Common myeloid progenitor, CD34-positive (primary cell): ENCODE measurements around the gene RFPL3.

ENCODE experiments used
- CTCF ChIA-PET: fragments of 350-600 bp; sonication (Branson Sonifier 250); formaldehyde crosslinking; loops from one replicate; lab custom pipeline; 2021; ENCODE audit warnings: antibody characterized with exemption; lab: Charles Lee
- POLR2A ChIA-PET: fragments of 350-600 bp; sonication (Branson Sonifier 250); formaldehyde crosslinking; loops from one replicate; lab custom pipeline; 2021; ENCODE audit warnings: antibody characterized with exemption; lab: Charles Lee
- DNase-seq, 3 donors: peaks; one replicate each; pipeline versions ENCODE4 v3.0.0 to v3.0.0-alpha.2; 2013
- H3K27ac ChIP-seq, 2 experiments: 1 replicate in 1 of 2; 2 replicates in 1 of 2; pipeline ENCODE4 v1.7.0; 2013; ENCODE audit warnings: inconsistent platforms in 2 of 2, low read length in 2 of 2, mild to moderate bottlenecking in 2 of 2, low read depth in 1 of 2, moderate library complexity in 1 of 2; ENCODE audit not compliant: severe bottlenecking in 2 of 2, insufficient read depth in 1 of 2, poor library complexity in 1 of 2
- H3K27me3 ChIP-seq, 5 experiments: replicated peaks in 2 of 5; 1 replicate in 3 of 5; 2 replicates in 2 of 5; pipeline versions ENCODE4 v1.6.1 to v1.7.0; 2013; ENCODE audit warnings: low read length in 4 of 5, mild to moderate bottlenecking in 2 of 5, moderate library complexity in 2 of 5, inconsistent platforms in 1 of 5; ENCODE audit not compliant: insufficient read depth in 5 of 5, control insufficient read depth in 4 of 5
- H3K36me3 ChIP-seq, 4 experiments: 1 replicate in 2 of 4; 2 replicates in 2 of 4; pipeline versions ENCODE4 v1.6.1 to v1.7.0; 2013; ENCODE audit warnings: low read length in 3 of 4, control low read depth in 1 of 4, mild to moderate bottlenecking in 1 of 4; ENCODE audit not compliant: control insufficient read depth in 4 of 4, insufficient read depth in 4 of 4
- H3K4me1 ChIP-seq, 4 experiments: 1 replicate in 3 of 4; 2 replicates in 1 of 4; pipeline versions ENCODE4 v1.6.1 to v1.7.1; 2013; ENCODE audit warnings: low read length in 3 of 4, mild to moderate bottlenecking in 3 of 4, control low read depth in 1 of 4, inconsistent platforms in 1 of 4, moderate library complexity in 1 of 4; ENCODE audit not compliant: control insufficient read depth in 4 of 4, insufficient read depth in 4 of 4; ENCODE audit errors: control extremely low read depth in 1 of 4
- H3K4me3 ChIP-seq, 7 experiments: 1 replicate in 4 of 7; 2 replicates in 3 of 7; pipeline versions ENCODE4 v1.5.1 to v1.7.0; 2013; ENCODE audit warnings: mild to moderate bottlenecking in 7 of 7, low read length in 6 of 7, moderate library complexity in 6 of 7, inconsistent platforms in 2 of 7, low read depth in 2 of 7, control low read depth in 1 of 7; ENCODE audit not compliant: insufficient read depth in 4 of 7, control insufficient read depth in 1 of 7; ENCODE audit errors: extremely low read depth in 1 of 7
- H3K9me3 ChIP-seq, 5 experiments: 1 replicate in 4 of 5; 2 replicates in 1 of 5; pipeline versions ENCODE4 v1.6.1 to v1.7.1; 2013; ENCODE audit warnings: low read length in 4 of 5, mild to moderate bottlenecking in 2 of 5, inconsistent platforms in 1 of 5, low read depth in 1 of 5, moderate library complexity in 1 of 5; ENCODE audit not compliant: control insufficient read depth in 4 of 5, insufficient read depth in 2 of 5; ENCODE audit errors: control extremely low read depth in 1 of 5
- WGBS: methylation state at CpG from one replicate; pipeline ENCODE4 v1.1.5; 2013; ENCODE audit not compliant: insufficient coverage; 5-methylcytosine and 5-hydroxymethylcytosine counted together

Gene RFPL3

GRCh38 chr22:32395107-32395506 is 37.4 kb downstream of the RFPL3 start:
- no peak for DNase-seq
- Histone ChIP-seq H3K4me3 (no peak overlapping the region), H3K9me3 (no peaks in the 10 kb centered on the region), H3K27me3 (no peaks in the 10 kb centered on the region), H3K36me3 (peaks cover 35 to 88% (median 59%) of the 10 kb centered on the region in 4 experiments), H3K4me1 (no peaks in the 10 kb centered on the region), H3K27ac (no peak overlapping the region)
- WGBS = 100% methylated on average over 4 of the region's 5 CpGs
- ChIA-PET POLR2A (no interaction called here), CTCF (no interaction called here)

DNA sequence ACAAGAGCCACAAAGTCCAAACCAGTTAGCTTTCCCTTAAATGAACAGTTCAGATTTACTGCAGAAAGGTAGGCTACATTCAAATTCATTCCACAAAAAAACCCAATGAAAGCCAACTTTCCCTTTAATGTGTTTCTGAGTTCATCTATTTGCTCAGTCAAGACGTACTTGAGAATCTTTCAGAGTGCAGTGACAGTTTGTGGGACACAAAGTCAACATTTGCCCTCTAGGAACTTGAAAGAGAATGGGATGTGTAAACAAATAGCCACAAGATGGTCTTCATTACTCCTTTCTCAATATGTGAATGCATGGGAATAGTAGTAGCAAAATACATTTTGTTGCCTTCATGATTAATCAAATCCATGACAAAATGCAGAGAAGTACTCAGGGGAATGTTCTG is 38.6 kb downstream of the RFPL3 start:
- Histone ChIP-seq H3K27me3 (no peaks in the 10 kb centered on the region), H3K9me3 (no peaks in the 10 kb centered on the region), H3K36me3 (peaks cover 34 to 94% (median 67%) of the 10 kb centered on the region in 4 experiments), H3K27ac (no peak overlapping the region), H3K4me3 (no peak overlapping the region), H3K4me1 (no peaks in the 10 kb centered on the region)
- 100% methylated on average over 1 of the region's 1 CpG for WGBS
- POLR2A ChIA-PET = no interaction called here
- no peak for DNase-seq
- CTCF ChIA-PET = no interaction called here

- no peaks in the 10 kb centered on the region for H3K9me3 ChIP-seq
- 98% methylated on average over 5 of the region's 5 CpGs for WGBS
Observed at GRCh38 chr22:32396746-32397145, 39.1 kb downstream of the RFPL3 start.

GRCh38 chr22:32401486-32401885 is 43.8 kb downstream of the RFPL3 start:
- peaks cover 14 to 89% (median 56%) of the 10 kb centered on the region in 4 experiments for H3K36me3 ChIP-seq
- H3K9me3 ChIP-seq = no peaks in the 10 kb centered on the region
- no peak overlapping the region for H3K27ac ChIP-seq
- H3K4me3 ChIP-seq = no peak overlapping the region
- CTCF ChIA-PET = interaction anchor here (0.8 kb wide), 1 partner anchor 11 kb away, joined by 4 read pairs; the partner anchor contains the start of gene RTCB
- WGBS = 71% methylated on average over 2 of the region's 4 CpGs
- H3K4me1 ChIP-seq = no peaks in the 10 kb centered on the region
- H3K27me3 ChIP-seq = no peaks in the 10 kb centered on the region
- no peak for DNase-seq
- POLR2A ChIA-PET = no interaction called here

More at GRCh38 chr22:32396746-32397145, 39.1 kb downstream of the RFPL3 start:
- peaks cover 36 to 94% (median 69%) of the 10 kb centered on the region in 4 experiments for H3K36me3 ChIP-seq
- no peaks in the 10 kb centered on the region for H3K27me3 ChIP-seq
- ChIA-PET CTCF (no interaction called here), POLR2A (no interaction called here)
- H3K27ac ChIP-seq = no peak overlapping the region
- H3K4me1 ChIP-seq = no peaks in the 10 kb centered on the region
- no peak for DNase-seq
- H3K4me3 ChIP-seq = no peak overlapping the region

GRCh38 chr22:32404021-32404420 is 46.4 kb downstream of the RFPL3 start:
- no peaks in the 10 kb centered on the region for H3K9me3 ChIP-seq
- ChIA-PET POLR2A (no interaction called here), CTCF (interaction anchor here (0.8 kb wide), 1 partner anchor 15 kb away, joined by 3 read pairs; no protein-coding TSS in a partner anchor)
- no peaks in the 10 kb centered on the region for H3K27me3 ChIP-seq
- peaks cover 19 to 85% (median 54%) of the 10 kb centered on the region in 4 experiments for H3K36me3 ChIP-seq
- WGBS = 100% methylated on average over 1 of the region's 2 CpGs
- no peak overlapping the region for H3K27ac ChIP-seq
- DNase-seq = no peak
- no peaks in the 10 kb centered on the region for H3K4me1 ChIP-seq
- H3K4me3 ChIP-seq = no peak overlapping the region

- peak in 1 of 3 donors; percentile 5 for DNase-seq
- ChIA-PET POLR2A (no interaction called here), CTCF (no interaction called here)
- H3K36me3 ChIP-seq = peaks cover 7 to 55% (median 35%) of the 10 kb centered on the region in 4 experiments
- H3K4me1 ChIP-seq = peaks cover 11 to 19% (median 13%) of the 10 kb centered on the region in 4 experiments
- H3K4me3 ChIP-seq = no peak overlapping the region
- no peaks in the 10 kb centered on the region for H3K9me3 ChIP-seq
- no peaks in the 10 kb centered on the region for H3K27me3 ChIP-seq
- 90% methylated on average over 2 of the region's 3 CpGs for WGBS
- H3K27ac ChIP-seq = no peak overlapping the region
Observed at GRCh38 chr22:32407312-32407711, 49.6 kb downstream of the RFPL3 start.

- no peak overlapping the region for H3K27ac ChIP-seq
- H3K4me1 ChIP-seq = peaks cover 11 to 22% (median 15%) of the 10 kb centered on the region in 4 experiments
- WGBS = 71% methylated on average over 2 of the region's 2 CpGs
- CTCF ChIA-PET = no interaction called here
- no peak for DNase-seq
- peaks cover 7 to 51% (median 35%) of the 10 kb centered on the region in 4 experiments for H3K36me3 ChIP-seq
- POLR2A ChIA-PET = no interaction called here
- no peak overlapping the region for H3K4me3 ChIP-seq
- H3K27me3 ChIP-seq = no peaks in the 10 kb centered on the region
- no peaks in the 10 kb centered on the region for H3K9me3 ChIP-seq
Observed at GRCh38 chr22:32407936-32408335, 50.3 kb downstream of the RFPL3 start.
